T-helper 17 cell (primary cell): Measurements from ENCODE around the gene GDF2. TPM values are rescaled to one million over a fixed set of nuclear protein-coding genes. Genes with fewer than 3 reads are reported as not detected.

Source experiments
- ATAC-seq: fragments of 150-1000 bp; cut with Tn5 transposase; 2 replicates; pipeline ENCODE4 v1.10.0; 2021; ENCODE audit warnings: mild to moderate bottlenecking, moderate library complexity
- DNase-seq, 3 donors: peaks; one replicate each; pipeline versions ENCODE4 v3.0.0 to v3.0.0-alpha.2; 2020 to 2021
- H3K9me3 ChIP-seq: one replicate; pipeline ENCODE4 v1.7.0; 2013; ENCODE audit warnings: low read length, mild to moderate bottlenecking; ENCODE audit not compliant: control insufficient read depth, poor library complexity, severe bottlenecking
- H3K27ac Mint-ChIP-seq: one replicate; pipeline ENCODE4 v1.8.0; 2022; ENCODE audit warnings: mild to moderate bottlenecking, moderate library complexity, mixed read lengths
- H3K27me3 Mint-ChIP-seq: one replicate; pipeline ENCODE4 v1.8.0; 2022; ENCODE audit warnings: mixed read lengths
- H3K36me3 Mint-ChIP-seq: one replicate; pipeline ENCODE4 v1.8.0; 2022; ENCODE audit warnings: low read depth, mixed read lengths
- H3K4me1 Mint-ChIP-seq: one replicate; pipeline ENCODE4 v1.8.0; 2022; ENCODE audit warnings: mild to moderate bottlenecking, mixed read lengths
- H3K4me3 Mint-ChIP-seq: one replicate; pipeline ENCODE4 v1.8.0; 2022; ENCODE audit warnings: mild to moderate bottlenecking, moderate library complexity, mixed read lengths
- total RNA-seq, 4 donors: library from RNA in 2 of 4; stranded (reverse) in 2 of 4; gene quantifications; one replicate each; pipeline ENCODE4 v1.2.3 and lab custom pipeline; 2022 to 2026

GDF2 gene
- total RNA-seq, 2 donors from 2014 or later: not detected

- Mint-ChIP-seq H3K27ac (no peak overlapping the region), H3K36me3 (no peaks in the 10 kb centered on the region), H3K27me3 (peaks cover 25% of the 10 kb centered on the region), H3K4me3 (no peak overlapping the region), H3K4me1 (peaks cover 6% of the 10 kb centered on the region)
- no peaks in the 10 kb centered on the region for H3K9me3 ChIP-seq
- ATAC-seq (no peak), DNase-seq (no peak)
Measured at GRCh38 chr10:47368431-47369180, 46.4 kb downstream of the GDF2 start.

- H3K9me3 ChIP-seq: no peaks in the 10 kb centered on the region
- Mint-ChIP-seq H3K27ac (no peak overlapping the region), H3K36me3 (no peaks in the 10 kb centered on the region), H3K4me3 (no peak overlapping the region), H3K4me1 (peaks cover 6% of the 10 kb centered on the region), H3K27me3 (peaks cover 20% of the 10 kb centered on the region)
- no peak for ATAC-seq
- DNase-seq: no peak
Measured at GRCh38 chr10:47369251-47369894, 47.1 kb downstream of the GDF2 start.

- H3K27me3 Mint-ChIP-seq: peaks cover 22% of the 10 kb centered on the region
- ATAC-seq (no peak), DNase-seq (no peak)
- H3K27ac Mint-ChIP-seq: no peak overlapping the region
- no peaks in the 10 kb centered on the region for H3K36me3 Mint-ChIP-seq
- H3K9me3 ChIP-seq: no peaks in the 10 kb centered on the region
- peaks cover 6% of the 10 kb centered on the region for H3K4me1 Mint-ChIP-seq
- H3K4me3 Mint-ChIP-seq: no peak overlapping the region
Measured at GRCh38 chr10:47370015-47370767, 47.9 kb downstream of the GDF2 start.

- no peak overlapping the region for H3K27ac Mint-ChIP-seq
- ATAC-seq: no peak
- peaks cover 9% of the 10 kb centered on the region for H3K4me1 Mint-ChIP-seq
- H3K36me3 Mint-ChIP-seq: no peaks in the 10 kb centered on the region
- no peaks in the 10 kb centered on the region for H3K9me3 ChIP-seq
- no peak overlapping the region for H3K4me3 Mint-ChIP-seq
- peaks cover 22% of the 10 kb centered on the region for H3K27me3 Mint-ChIP-seq
- no peak for DNase-seq
Measured at GRCh38 chr10:47370878-47371277, 48.6 kb downstream of the GDF2 start.

GRCh38 chr10:47371629-47372485, 49.6 kb downstream of the GDF2 start:
- ATAC-seq (no peak), DNase-seq (no peak)
- Mint-ChIP-seq H3K4me1 (peaks cover 6% of the 10 kb centered on the region), H3K27me3 (peaks cover 27% of the 10 kb centered on the region), H3K4me3 (no peak overlapping the region), H3K36me3 (no peaks in the 10 kb centered on the region), H3K27ac (no peak overlapping the region)
- H3K9me3 ChIP-seq: no peaks in the 10 kb centered on the region

GRCh38 chr10:47372726-47373125, 50.5 kb downstream of the GDF2 start:
- ATAC-seq: no peak
- H3K9me3 ChIP-seq: no peaks in the 10 kb centered on the region
- DNase-seq: no peak

GRCh38 chr10:47374611-47375536, 52.6 kb downstream of the GDF2 start:
- peaks cover 16% of the 10 kb centered on the region for H3K4me1 Mint-ChIP-seq
- ATAC-seq: no peak
- no peak for DNase-seq

More at GRCh38 chr10:47372726-47373125, 50.5 kb downstream of the GDF2 start:
- Mint-ChIP-seq H3K27ac (no peak overlapping the region), H3K4me1 (peaks cover 14% of the 10 kb centered on the region), H3K27me3 (peaks cover 35% of the 10 kb centered on the region), H3K36me3 (peaks cover 3% of the 10 kb centered on the region), H3K4me3 (no peak overlapping the region)

GRCh38 chr10:47376522-47377220, 54.4 kb downstream of the GDF2 start:
- ATAC-seq: no peak

More at GRCh38 chr10:47374611-47375536, 52.6 kb downstream of the GDF2 start:
- no peaks in the 10 kb centered on the region for H3K9me3 ChIP-seq
- H3K36me3 Mint-ChIP-seq: peaks cover 3% of the 10 kb centered on the region
- H3K27me3 Mint-ChIP-seq: peaks cover 56% of the 10 kb centered on the region
- no peak overlapping the region for H3K27ac Mint-ChIP-seq
- no peak overlapping the region for H3K4me3 Mint-ChIP-seq

More at GRCh38 chr10:47376522-47377220, 54.4 kb downstream of the GDF2 start:
- no peak for DNase-seq
- Mint-ChIP-seq H3K4me3 (no peak overlapping the region), H3K36me3 (peaks cover 3% of the 10 kb centered on the region), H3K4me1 (peaks cover 16% of the 10 kb centered on the region), H3K27ac (no peak overlapping the region), H3K27me3 (peaks cover 69% of the 10 kb centered on the region)
- H3K9me3 ChIP-seq: no peaks in the 10 kb centered on the region

Other genes starting within 250 kb of the GDF2 start
- gene GDF10, start 22.3 kb upstream of the GDF2 start, total RNA-seq: under 1 TPM in 1 of 2 donors, not detected in 1; 0.17 TPM
- gene RBP3, start 25.9 kb downstream of the GDF2 start, total RNA-seq: not detected
- gene ZNF488, start 61.8 kb downstream of the GDF2 start, total RNA-seq: not detected
- not detected for gene ANXA8, start 161.7 kb downstream of the GDF2 start, total RNA-seq
- not detected for gene FAM25G, start 169.2 kb downstream of the GDF2 start, total RNA-seq
- 10 to 100 TPM; 12.0 to 14.5 TPM for gene AGAP9, start 201.2 kb downstream of the GDF2 start, total RNA-seq